HepG2 (cell line): ENCODE measurements around the gene BCL2L2. TPM values are rescaled to one million over a fixed set of nuclear protein-coding genes. Genes with fewer than 3 reads are reported as not detected.

Experiments used
- CBX5 ChIP-seq: sonication (generic); formaldehyde crosslinking; IDR thresholded peaks from 2 replicates; pipeline ENCODE4 v1.4.0; 2020; ENCODE audit warnings: missing genetic modification reagents, borderline replicate concordance
- DNMT3B ChIP-seq: conservative IDR thresholded peaks from 2 replicates; pipeline ENCODE4 v1.6.1; 2016; ENCODE audit warnings: missing biosample characterization, control low read depth
- FOXA3 ChIP-seq: IDR thresholded peaks from 2 replicates; pipeline ENCODE4 v1.6.1; 2016; ENCODE audit warnings: missing genetic modification reagents, missing compliant biosample characterization
- FOXC1 ChIP-seq: sonication (generic); formaldehyde crosslinking; IDR thresholded peaks from 2 replicates; pipeline ENCODE4 v1.8.0; 2022; ENCODE audit warnings: mild to moderate bottlenecking, missing genetic modification reagents, borderline replicate concordance
- HDAC6 ChIP-seq: fragments of 200-600 bp; sonication (generic); IDR thresholded peaks from 2 replicates; pipeline ENCODE4 v1.7.0; 2017; ENCODE audit warnings: mild to moderate bottlenecking, antibody characterized with exemption, low read length, low read depth
- KAT7 ChIP-seq: IDR thresholded peaks from 2 replicates; pipeline ENCODE4 v1.6.1; 2018; ENCODE audit warnings: borderline replicate concordance, missing compliant biosample characterization
- KLF11 ChIP-seq: IDR thresholded peaks from 2 replicates; pipeline ENCODE4 v1.6.1; 2016; ENCODE audit warnings: missing compliant biosample characterization
- KLF16 ChIP-seq, 2 experiments: sonication (generic) in 1 of 2; formaldehyde crosslinking in 1 of 2; IDR thresholded peaks; 2 replicates each; pipeline versions ENCODE4 v1.6.1 to v1.8.0; 2016 to 2023; ENCODE audit warnings: missing genetic modification reagents in 2 of 2, missing compliant biosample characterization in 1 of 2
- MYC ChIP-seq: sonication (generic); formaldehyde crosslinking; IDR thresholded peaks from 2 replicates; pipeline ENCODE4 v1.9.0; 2021; ENCODE audit warnings: missing genetic modification reagents, borderline replicate concordance
- NFKBIZ ChIP-seq: IDR thresholded peaks from 2 replicates; pipeline ENCODE4 v1.6.1; 2018; ENCODE audit warnings: missing genetic modification reagents, missing compliant biosample characterization
- PCBP2 ChIP-seq: fragments of 200-400 bp; formaldehyde crosslinking; optimal IDR thresholded peaks from 2 replicates; pipeline ENCODE3; 2018; ENCODE audit warnings: low read length, low read depth; ENCODE audit not compliant: poor library complexity, severe bottlenecking
- REL ChIP-seq: sonication (generic); formaldehyde crosslinking; conservative IDR thresholded peaks from 2 replicates; pipeline ENCODE4 v1.8.0; 2022; ENCODE audit warnings: mild to moderate bottlenecking, missing genetic modification reagents, moderate library complexity
- SP140L ChIP-seq: sonication (generic); formaldehyde crosslinking; IDR thresholded peaks from 2 replicates; pipeline ENCODE4 v1.4.0; 2020; ENCODE audit warnings: missing genetic modification reagents, borderline replicate concordance
- TOE1 ChIP-seq: sonication (generic); formaldehyde crosslinking; IDR thresholded peaks from 2 replicates; pipeline ENCODE4 v1.4.0; 2020; ENCODE audit warnings: mild to moderate bottlenecking, missing genetic modification reagents
- U2AF1 ChIP-seq: fragments of 200-400 bp; formaldehyde crosslinking; optimal IDR thresholded peaks from 2 replicates; pipeline ENCODE3; 2017; ENCODE audit warnings: mild to moderate bottlenecking, low read depth, low read length
- UBTF ChIP-seq: sonication (generic); formaldehyde crosslinking; IDR thresholded peaks from 2 replicates; pipeline ENCODE4 v1.4.0; 2020; ENCODE audit warnings: mild to moderate bottlenecking, missing genetic modification reagents
- ZFY ChIP-seq: sonication (generic); formaldehyde crosslinking; IDR thresholded peaks from 2 replicates; pipeline ENCODE4 v1.4.0; 2020; ENCODE audit warnings: missing genetic modification reagents
- ZNF337 ChIP-seq: sonication (generic); formaldehyde crosslinking; IDR thresholded peaks from 2 replicates; pipeline ENCODE4 v1.5.1; 2020; ENCODE audit warnings: missing genetic modification reagents, low read depth, mild to moderate bottlenecking, borderline replicate concordance
- ZNF446 ChIP-seq: sonication (generic); formaldehyde crosslinking; IDR thresholded peaks from 2 replicates; pipeline ENCODE4 v1.5.0; 2020; ENCODE audit warnings: mild to moderate bottlenecking, missing genetic modification reagents
- ZNF557 ChIP-seq: sonication (generic); formaldehyde crosslinking; IDR thresholded peaks from 2 replicates; pipeline ENCODE4 v1.4.0; 2020; ENCODE audit warnings: missing genetic modification reagents
- ZNF724P ChIP-seq: sonication (generic); formaldehyde crosslinking; IDR thresholded peaks from 2 replicates; pipeline ENCODE4 v1.8.0; 2022; ENCODE audit warnings: missing genetic modification reagents, borderline replicate concordance
- ZNF773 ChIP-seq: sonication (generic); formaldehyde crosslinking; IDR thresholded peaks from 2 replicates; pipeline ENCODE4 v1.4.0; 2020; ENCODE audit warnings: missing genetic modification reagents, borderline replicate concordance
- polyA plus RNA-seq, 8 experiments: library from polyadenylated mRNA; depleted of rRNA in 3 of 8; stranded (reverse) in 7 of 8; unstranded in 1 of 8; fragments of >200 nt; fragmentation: Illumina TruSeq in 4 of 8; extraction: Trizol in 4 of 8; gene quantifications; 2 replicates each; pipeline versions ENCODE4 v1.2.1 to v1.2.3, GENCODE V29; 2011 to 2016; ENCODE audit warnings: low read depth in 4 of 8, missing spikeins in 1 of 8, mixed read lengths in 1 of 8; ENCODE audit not compliant: insufficient read depth in 1 of 8
- total RNA-seq, 5 experiments: library from RNA; depleted of rRNA; stranded (reverse); fragments of >200 nt; fragmentation: Illumina TruSeq; extraction: Trizol; gene quantifications; 2 replicates each; pipeline ENCODE4 v1.2.3, GENCODE V29; 2016; ENCODE audit warnings: low read depth in 1 of 5
- TF ChIP-seq, protein P1 (sequence below): IDR thresholded peaks from 2 replicates; pipeline ENCODE4 v1.6.1; 2012; ENCODE audit warnings: inconsistent platforms
- TF ChIP-seq, protein P2 (sequence below): sonication (generic); formaldehyde crosslinking; IDR thresholded peaks from 2 replicates; pipeline ENCODE4 v1.5.1; 2020; ENCODE audit warnings: mild to moderate bottlenecking, missing genetic modification reagents

Gene BCL2L2
- total and polyA plus RNA-seq, 2 of the 13 experiments (the other 11 are each of a cell fraction or from before 2014, with no cell fraction given): 28.1 to 49.8 TPM

- peak; percentile 87 for TF ChIP-seq UBTF
- 0 out of 2 replicates have a peak, but pooled peaks have one; percentile 80 for TF ChIP-seq HDAC6
- no peak for TF ChIP-seq REL (CRISPR knock-in tag)
- TF ChIP-seq SP140L (CRISPR knock-in tag): 0 out of 2 replicates have a peak, but pooled peaks have one; percentile 55
- TF ChIP-seq ZNF773: peak; percentile 73; the same call in 1 of the 2 replicates
- peak; percentile 92 for TF ChIP-seq DNMT3B (CRISPR knock-in tag)
- peak; percentile 13 for TF ChIP-seq U2AF1
- TF ChIP-seq KLF16 (CRISPR knock-in tag; IDR thresholded peaks at IDR 0.05): peak in 1 of 2 experiments; percentile 64; a peak in 2 of 4 replicates
- TF ChIP-seq, protein P1, sequence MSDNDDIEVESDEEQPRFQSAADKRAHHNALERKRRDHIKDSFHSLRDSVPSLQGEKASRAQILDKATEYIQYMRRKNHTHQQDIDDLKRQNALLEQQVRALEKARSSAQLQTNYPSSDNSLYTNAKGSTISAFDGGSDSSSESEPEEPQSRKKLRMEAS: no peak
- no peak for TF ChIP-seq ZNF337 (CRISPR knock-in tag)
- TF ChIP-seq, protein P2, sequence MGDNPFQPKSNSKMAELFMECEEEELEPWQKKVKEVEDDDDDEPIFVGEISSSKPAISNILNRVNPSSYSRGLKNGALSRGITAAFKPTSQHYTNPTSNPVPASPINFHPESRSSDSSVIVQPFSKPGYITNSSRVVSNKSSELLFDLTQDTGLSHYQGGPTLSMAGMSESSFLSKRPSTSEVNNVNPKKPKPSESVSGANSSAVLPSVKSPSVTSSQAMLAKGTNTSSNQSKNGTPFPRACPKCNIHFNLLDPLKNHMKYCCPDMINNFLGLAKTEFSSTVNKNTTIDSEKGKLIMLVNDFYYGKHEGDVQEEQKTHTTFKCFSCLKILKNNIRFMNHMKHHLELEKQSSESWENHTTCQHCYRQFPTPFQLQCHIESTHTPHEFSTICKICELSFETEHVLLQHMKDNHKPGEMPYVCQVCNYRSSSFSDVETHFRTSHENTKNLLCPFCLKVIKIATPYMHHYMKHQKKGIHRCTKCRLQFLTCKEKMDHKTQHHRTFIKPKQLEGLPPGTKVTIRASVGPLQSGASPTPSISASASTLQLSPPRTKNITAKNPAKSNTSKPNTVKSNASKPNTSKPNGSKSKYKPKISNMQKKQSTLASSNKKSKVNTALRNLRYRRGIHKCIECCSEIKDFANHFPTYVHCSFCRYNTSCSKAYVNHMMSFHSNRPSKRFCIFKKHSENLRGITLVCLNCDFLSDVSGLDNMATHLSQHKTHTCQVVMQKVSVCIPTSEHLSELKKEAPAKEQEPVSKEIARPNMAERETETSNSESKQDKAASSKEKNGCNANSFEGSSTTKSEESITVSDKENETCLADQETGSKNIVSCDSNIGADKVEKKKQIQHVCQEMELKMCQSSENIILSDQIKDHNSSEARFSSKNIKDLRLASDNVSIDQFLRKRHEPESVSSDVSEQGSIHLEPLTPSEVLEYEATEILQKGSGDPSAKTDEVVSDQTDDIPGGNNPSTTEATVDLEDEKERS (CRISPR knock-in tag): peak; percentile 89; the same call in 1 of the 2 replicates
- peak; percentile 89; the same call in 1 of the 2 replicates for TF ChIP-seq CBX5 (CRISPR knock-in tag)
- TF ChIP-seq MYC (CRISPR knock-in tag): 0 out of 2 replicates have a peak, but pooled peaks have one; percentile 18
- TF ChIP-seq PCBP2: peak; percentile 21
- no peak for TF ChIP-seq KLF11 (CRISPR knock-in tag)
- TF ChIP-seq FOXA3 (CRISPR knock-in tag): no peak; the same call in none of the 2 replicates
- peak; percentile 95 for TF ChIP-seq ZNF724P (CRISPR knock-in tag)
- peak; percentile 22; the same call in 1 of the 2 replicates for TF ChIP-seq KAT7 (CRISPR knock-in tag)
- no peak for TF ChIP-seq FOXC1 (CRISPR knock-in tag)
- peak; percentile 8; the same call in 1 of the 2 replicates for TF ChIP-seq TOE1 (CRISPR knock-in tag)
- peak; percentile 64 for TF ChIP-seq ZFY (CRISPR knock-in tag)
- no peak for TF ChIP-seq NFKBIZ (CRISPR knock-in tag)
- TF ChIP-seq ZNF446 (CRISPR knock-in tag): peak; percentile 83
- peak; percentile 42 for TF ChIP-seq ZNF557 (CRISPR knock-in tag)
Measured at GRCh38 chr14:23302290-23303225, 4.1 kb upstream of the BCL2L2 start, which contains the start of gene PPP1R3E (continued).
